Activated CD4-positive, alpha-beta T cell treated with anti-CD3 and anti-CD28 coated beads, Interleukin-2, amount 10 ng/mL, durations not matched to agents 7 days and 5 days (primary cell): ENCODE data around the gene KIAA1614. TPM values are rescaled to one million over a fixed set of nuclear protein-coding genes. Genes with fewer than 3 reads are reported as not detected.

ENCODE experiments used
- CTCF ChIA-PET: fragments of 350-600 bp; sonication (Branson Sonifier 250); formaldehyde crosslinking; loops from one replicate; lab custom pipeline; 2021; ENCODE audit warnings: antibody characterized with exemption; lab: Charles Lee
- POLR2A ChIA-PET: fragments of 350-600 bp; sonication (Branson Sonifier 250); formaldehyde crosslinking; loops from one replicate; lab custom pipeline; 2021; ENCODE audit warnings: antibody characterized with exemption; lab: Charles Lee
- DNase-seq: peaks from one replicate; pipeline ENCODE4 v3.0.0-alpha.2; 2020
- H3K27ac Mint-ChIP-seq: one replicate; pipeline ENCODE4 v1.8.0; 2021; ENCODE audit warnings: mild to moderate bottlenecking, moderate library complexity, mixed read lengths
- H3K27me3 Mint-ChIP-seq: one replicate; pipeline ENCODE4 v1.8.0; 2021; ENCODE audit warnings: mixed read lengths
- H3K36me3 Mint-ChIP-seq: one replicate; pipeline ENCODE4 v1.8.0; 2021; ENCODE audit warnings: low read depth, mixed read lengths
- H3K4me1 Mint-ChIP-seq: one replicate; pipeline ENCODE4 v1.8.0; 2021; ENCODE audit warnings: mixed read lengths
- H3K4me3 Mint-ChIP-seq: one replicate; pipeline ENCODE4 v1.8.0; 2021; ENCODE audit warnings: mild to moderate bottlenecking, moderate library complexity, mixed read lengths
- H3K9me3 Mint-ChIP-seq: one replicate; pipeline ENCODE4 v1.8.0; 2021; ENCODE audit warnings: mixed read lengths
- total RNA-seq, 2 experiments: library from RNA; stranded (reverse); gene quantifications; one replicate each; pipeline ENCODE4 v1.2.3, GENCODE V29; 2021

The KIAA1614 gene
- total RNA-seq, 2 experiments from 2014 or later = 0.22 to 0.33 TPM

DNA sequence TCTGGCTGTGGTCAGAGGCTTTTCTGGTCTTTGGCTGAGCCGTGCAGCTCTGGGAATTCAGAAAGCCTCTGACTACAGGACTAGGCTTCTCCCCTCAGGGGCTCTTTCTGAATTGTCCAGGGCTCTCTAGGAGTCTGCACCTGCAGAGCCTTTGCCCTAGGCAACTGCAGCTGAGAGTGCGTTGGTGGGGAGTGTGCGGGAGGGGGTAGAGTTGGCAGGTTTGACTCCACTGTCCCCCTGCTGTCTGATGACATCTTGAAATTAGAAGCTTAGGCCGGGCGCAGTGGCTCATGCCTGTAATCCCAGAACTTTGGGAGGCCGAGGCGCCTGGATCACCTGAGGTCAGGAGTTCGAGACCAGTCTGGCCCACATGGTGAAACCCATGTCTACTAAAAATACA lies 32.9 kb downstream of the KIAA1614 start:
- no peak for DNase-seq
- ChIA-PET CTCF (interaction anchor here (1.1 to 1.2 kb wide), 2 partner anchors 24 to 59 kb away, joined by 3 read pairs; no protein-coding TSS in a partner anchor), POLR2A (no interaction called here)
- Mint-ChIP-seq H3K4me1 (peaks cover 11% of the 10 kb centered on the region), H3K9me3 (peaks cover 23% of the 10 kb centered on the region), H3K27me3 (no peaks in the 10 kb centered on the region), H3K4me3 (no peak overlapping the region), H3K36me3 (peaks cover 35% of the 10 kb centered on the region), H3K27ac (no peak overlapping the region)

DNA sequence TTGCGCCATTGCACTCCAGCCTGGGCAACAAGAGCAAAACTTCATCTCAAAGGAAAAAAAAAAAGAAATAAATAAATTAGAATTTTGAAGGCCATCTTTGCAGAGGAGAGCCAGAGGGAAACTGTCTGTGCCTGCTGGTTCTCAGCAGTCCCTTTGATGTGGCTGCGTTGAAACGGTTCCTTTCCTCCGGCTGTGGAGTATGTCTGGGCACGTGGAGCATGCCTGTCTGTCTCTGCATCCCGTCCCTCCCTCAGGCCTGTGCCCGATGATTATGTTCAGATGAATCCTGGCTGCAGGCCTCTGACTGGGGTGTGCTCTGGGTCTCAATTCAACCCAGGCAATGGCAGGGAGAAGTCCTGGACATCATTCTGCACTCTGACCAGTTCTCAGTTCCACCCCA lies 33.4 kb downstream of the KIAA1614 start:
- Mint-ChIP-seq H3K36me3 (peaks cover 36% of the 10 kb centered on the region), H3K4me3 (no peak overlapping the region), H3K4me1 (peaks cover 11% of the 10 kb centered on the region), H3K9me3 (peaks cover 23% of the 10 kb centered on the region), H3K27ac (no peak overlapping the region), H3K27me3 (no peaks in the 10 kb centered on the region)
- CTCF ChIA-PET = interaction anchor here (1.2 kb wide), 1 partner anchor 24 kb away, joined by 3 read pairs; no protein-coding TSS in a partner anchor
- POLR2A ChIA-PET = no interaction called here
- no peak for DNase-seq

DNA sequence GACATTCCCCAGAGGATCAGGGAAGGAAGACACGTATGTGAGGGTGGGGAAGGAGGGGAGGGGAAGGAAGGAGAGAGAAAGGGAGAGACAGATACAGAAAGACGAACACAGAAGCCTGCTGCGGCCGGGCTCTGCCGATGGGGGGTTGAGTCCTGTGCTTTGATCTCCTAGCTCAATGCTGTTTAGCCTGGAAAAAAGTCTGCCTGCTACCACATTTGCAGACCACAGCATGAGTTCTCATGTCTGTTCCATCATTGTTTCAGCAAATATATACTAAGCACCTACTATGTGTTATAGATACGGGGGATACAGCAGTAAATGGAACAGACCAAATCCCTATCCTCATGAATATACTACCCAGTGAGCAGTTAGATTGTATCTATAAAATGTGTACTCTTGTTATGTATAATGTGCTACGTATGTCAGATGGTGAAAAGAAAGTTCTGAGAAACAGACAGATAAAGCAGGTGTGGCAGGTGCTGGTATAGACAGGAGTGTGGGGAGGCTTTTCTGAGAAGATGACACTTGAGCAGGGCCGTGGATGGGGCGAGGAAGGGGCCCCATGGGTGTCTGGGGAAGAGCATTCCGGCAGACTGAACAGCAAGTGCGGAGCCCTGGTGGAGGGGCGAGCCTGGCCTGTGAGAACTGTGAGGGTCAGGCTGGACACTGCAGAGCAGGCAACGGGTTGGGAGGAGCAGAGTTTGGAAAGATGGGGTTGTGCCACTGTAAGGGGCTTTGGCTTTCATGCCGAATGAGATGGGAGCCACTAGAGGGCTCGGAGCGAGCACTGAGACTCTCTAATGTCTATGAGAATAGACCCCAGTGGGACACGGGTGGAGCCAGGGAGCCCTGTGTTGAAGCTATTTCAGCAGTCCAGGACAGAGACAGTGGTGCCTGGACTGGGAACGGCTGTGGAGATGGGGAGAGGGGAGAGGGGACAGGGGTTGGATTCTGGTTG lies 34.1 kb downstream of the KIAA1614 start:
- ChIA-PET CTCF (interaction anchor here (0.8 kb wide), 1 partner anchor 9 kb away, joined by 3 read pairs; no protein-coding TSS in a partner anchor), POLR2A (no interaction called here)
- Mint-ChIP-seq H3K27me3 (no peaks in the 10 kb centered on the region), H3K4me1 (peaks cover 11% of the 10 kb centered on the region), H3K4me3 (no peak overlapping the region), H3K27ac (peak overlapping the region; percentile 26), H3K36me3 (peaks cover 36% of the 10 kb centered on the region), H3K9me3 (peaks cover 23% of the 10 kb centered on the region)
- DNase-seq = no peak

DNA sequence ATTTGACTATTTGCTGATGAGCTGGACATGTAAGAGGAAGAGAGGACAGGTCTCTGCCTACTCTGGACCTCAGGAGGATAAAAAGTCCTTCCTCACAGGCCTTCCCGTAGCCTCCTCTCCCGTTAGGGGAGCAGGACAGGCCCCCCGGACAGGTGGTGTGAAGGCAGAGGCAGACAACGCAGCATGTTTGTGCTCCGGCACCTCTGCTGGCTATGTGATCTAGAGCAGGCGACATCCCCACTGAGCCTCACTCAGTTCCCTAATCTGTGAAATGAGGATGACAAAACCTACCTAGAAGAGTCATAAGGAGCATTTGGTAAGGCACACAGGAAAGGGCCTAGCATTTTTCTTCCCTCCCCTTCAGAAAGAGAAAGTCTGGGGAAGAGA lies 34.8 kb downstream of the KIAA1614 start:
- POLR2A ChIA-PET = no interaction called here
- Mint-ChIP-seq H3K4me3 (no peak overlapping the region), H3K27ac (peak overlapping the region; percentile 26), H3K9me3 (peaks cover 23% of the 10 kb centered on the region), H3K27me3 (no peaks in the 10 kb centered on the region), H3K36me3 (peaks cover 36% of the 10 kb centered on the region), H3K4me1 (peaks cover 11% of the 10 kb centered on the region)
- CTCF ChIA-PET = interaction anchor here (0.8 kb wide), 1 partner anchor 9 kb away, joined by 3 read pairs; no protein-coding TSS in a partner anchor
- no peak for DNase-seq

DNA sequence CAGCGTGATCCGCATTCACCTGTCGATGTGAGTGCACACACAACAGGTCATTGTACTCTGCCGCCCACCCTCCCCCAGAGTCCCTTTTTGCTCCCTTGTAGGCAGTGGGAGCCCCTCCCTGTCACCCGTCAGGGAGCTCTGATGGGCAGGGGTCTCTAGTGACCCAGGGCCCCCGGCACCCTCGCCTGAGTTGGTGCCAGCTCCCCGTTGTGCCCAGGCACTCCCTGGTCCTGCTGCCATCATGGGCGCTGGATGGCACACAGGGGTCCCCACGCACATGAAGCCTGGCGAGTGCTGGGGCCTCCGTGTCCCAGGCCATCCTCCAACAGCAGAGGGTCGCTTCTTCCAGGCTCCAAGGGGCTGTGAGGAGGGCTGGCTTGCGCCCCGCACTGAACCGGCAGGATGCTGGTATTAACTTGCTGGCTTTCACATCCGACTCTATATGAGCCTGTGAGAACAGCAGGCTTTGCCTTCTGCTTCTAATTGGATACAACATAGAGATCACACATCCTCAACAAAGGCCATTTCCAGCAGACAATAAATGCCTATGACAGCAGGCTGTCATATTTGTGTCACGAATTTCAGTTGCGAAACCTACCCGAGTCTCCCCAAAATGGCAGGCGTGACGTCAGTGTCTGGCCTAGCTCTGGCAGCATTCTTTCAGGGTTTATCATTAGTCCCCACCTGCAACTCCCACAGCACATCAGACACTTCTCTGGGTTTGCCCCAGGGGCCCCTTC lies 35.4 kb downstream of the KIAA1614 start:
- no peak overlapping the region for H3K4me3 Mint-ChIP-seq
- ChIA-PET POLR2A (no interaction called here), CTCF (interaction anchor here (0.8 kb wide), 1 partner anchor 8 kb away, joined by 3 read pairs; no protein-coding TSS in a partner anchor)
- H3K27me3 Mint-ChIP-seq = no peaks in the 10 kb centered on the region
- H3K4me1 Mint-ChIP-seq = peaks cover 11% of the 10 kb centered on the region
- no peak overlapping the region for H3K27ac Mint-ChIP-seq
- H3K36me3 Mint-ChIP-seq = peaks cover 36% of the 10 kb centered on the region
- DNase-seq = no peak
- H3K9me3 Mint-ChIP-seq = peaks cover 23% of the 10 kb centered on the region

DNA sequence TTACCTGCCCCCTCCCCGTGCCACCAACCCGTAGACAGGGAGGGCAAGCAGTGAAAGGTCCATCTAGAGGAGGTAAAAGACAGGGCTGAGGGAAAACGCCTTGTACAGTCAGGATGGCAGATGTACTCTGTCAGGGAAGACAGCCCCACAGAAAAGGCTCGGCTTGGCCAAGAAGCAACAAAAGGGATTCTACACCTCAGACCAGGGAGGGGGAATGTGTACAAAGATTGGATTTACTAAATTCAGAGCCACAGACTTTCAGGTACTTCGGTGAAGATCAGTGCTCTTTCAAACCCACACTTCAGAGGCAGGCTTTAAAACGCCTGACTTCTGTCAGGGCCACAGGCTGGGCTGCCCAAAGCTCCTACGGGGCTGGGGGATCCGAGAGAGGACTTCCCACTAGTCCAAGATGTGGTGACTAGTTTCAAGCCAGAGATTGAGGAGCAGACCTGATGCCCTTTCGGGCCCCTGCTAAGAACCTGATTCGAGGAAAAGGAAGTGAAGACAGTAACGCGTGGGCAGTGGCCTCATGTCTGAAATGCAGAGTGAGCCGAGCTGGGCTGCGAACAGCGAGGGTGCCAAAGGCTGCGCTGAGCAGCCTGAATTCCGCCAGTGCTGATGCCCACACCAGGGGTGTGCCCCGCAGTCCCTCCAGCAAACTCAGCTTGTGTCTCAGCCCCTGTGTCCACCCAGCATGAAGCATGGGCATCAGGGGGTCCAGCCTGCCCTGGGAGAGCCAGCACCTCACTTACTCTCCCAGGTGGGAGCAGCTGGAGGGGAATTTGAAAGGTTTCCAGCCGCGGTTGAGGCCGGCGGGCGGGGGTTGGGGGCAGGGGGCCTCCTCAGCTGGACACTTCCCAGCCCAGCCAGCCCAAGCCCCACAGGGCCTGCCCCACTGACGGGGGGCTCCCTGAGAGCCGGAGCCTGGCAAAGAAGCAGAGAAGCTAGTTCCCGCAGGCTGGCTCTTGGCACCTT lies 36.2 kb downstream of the KIAA1614 start:
- no peak overlapping the region for H3K4me3 Mint-ChIP-seq
- no peaks in the 10 kb centered on the region for H3K27me3 Mint-ChIP-seq
- H3K27ac Mint-ChIP-seq = no peak overlapping the region
- peaks cover 23% of the 10 kb centered on the region for H3K9me3 Mint-ChIP-seq
- ChIA-PET CTCF (no interaction called here), POLR2A (no interaction called here)
- peaks cover 13% of the 10 kb centered on the region for H3K4me1 Mint-ChIP-seq
- H3K36me3 Mint-ChIP-seq = peaks cover 36% of the 10 kb centered on the region
- DNase-seq = no peak

DNA sequence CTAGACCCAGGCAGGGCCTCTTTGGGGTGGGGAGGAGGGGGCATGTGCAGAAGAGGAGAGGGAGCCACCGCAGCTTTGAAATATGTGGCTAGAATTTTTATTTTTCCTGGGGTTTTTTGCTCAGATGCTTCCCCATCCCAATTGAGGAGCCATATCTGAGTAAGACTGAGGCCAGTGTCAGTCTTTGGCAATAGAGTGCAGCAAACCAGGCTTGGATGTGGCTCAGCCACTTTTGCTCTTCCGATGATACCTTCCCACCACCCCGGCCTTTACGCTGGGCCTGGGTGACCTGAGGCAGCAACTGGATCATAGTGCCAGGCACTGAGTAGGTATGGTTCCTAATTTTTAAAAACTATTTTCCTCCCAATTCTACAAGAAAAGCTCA lies 36.9 kb downstream of the KIAA1614 start:
- Mint-ChIP-seq H3K9me3 (peaks cover 23% of the 10 kb centered on the region), H3K4me1 (peaks cover 17% of the 10 kb centered on the region), H3K27ac (no peak overlapping the region), H3K4me3 (no peak overlapping the region), H3K27me3 (no peaks in the 10 kb centered on the region), H3K36me3 (peaks cover 33% of the 10 kb centered on the region)
- DNase-seq = no peak
- CTCF ChIA-PET = no interaction called here
- POLR2A ChIA-PET = no interaction called here

DNA sequence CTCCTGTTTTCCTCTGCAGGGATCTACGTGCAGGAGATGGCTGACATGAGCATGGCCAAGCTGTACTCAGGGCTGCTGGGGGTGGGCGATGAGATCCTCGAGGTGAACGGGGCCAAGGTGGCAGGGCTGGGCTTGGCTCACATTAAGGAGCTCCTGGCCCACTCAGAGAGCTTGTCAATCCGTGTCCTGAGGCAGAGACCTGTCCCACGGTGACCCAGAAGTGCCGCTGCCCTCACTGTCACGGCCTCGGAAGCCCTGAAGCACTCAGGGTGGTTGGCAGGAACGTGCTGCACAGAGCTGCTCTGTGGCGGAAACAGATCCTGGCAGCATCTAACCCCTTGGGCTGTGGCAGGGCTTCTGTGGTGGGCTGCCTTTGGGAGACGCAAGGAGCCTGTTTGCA lies 37.6 kb downstream of the KIAA1614 start:
- peaks cover 18% of the 10 kb centered on the region for H3K4me1 Mint-ChIP-seq
- H3K27ac Mint-ChIP-seq = no peak overlapping the region
- H3K27me3 Mint-ChIP-seq = no peaks in the 10 kb centered on the region
- CTCF ChIA-PET = interaction anchor here (1.1 kb wide), 1 partner anchor 19 kb away, joined by 3 read pairs; no protein-coding TSS in a partner anchor
- peaks cover 33% of the 10 kb centered on the region for H3K36me3 Mint-ChIP-seq
- H3K4me3 Mint-ChIP-seq = no peak overlapping the region
- POLR2A ChIA-PET = interaction anchor here (0.6 kb wide), 1 partner anchor 69 kb away, joined by 3 read pairs; no protein-coding TSS in a partner anchor
- H3K9me3 Mint-ChIP-seq = peaks cover 23% of the 10 kb centered on the region
- DNase-seq = no peak

DNA sequence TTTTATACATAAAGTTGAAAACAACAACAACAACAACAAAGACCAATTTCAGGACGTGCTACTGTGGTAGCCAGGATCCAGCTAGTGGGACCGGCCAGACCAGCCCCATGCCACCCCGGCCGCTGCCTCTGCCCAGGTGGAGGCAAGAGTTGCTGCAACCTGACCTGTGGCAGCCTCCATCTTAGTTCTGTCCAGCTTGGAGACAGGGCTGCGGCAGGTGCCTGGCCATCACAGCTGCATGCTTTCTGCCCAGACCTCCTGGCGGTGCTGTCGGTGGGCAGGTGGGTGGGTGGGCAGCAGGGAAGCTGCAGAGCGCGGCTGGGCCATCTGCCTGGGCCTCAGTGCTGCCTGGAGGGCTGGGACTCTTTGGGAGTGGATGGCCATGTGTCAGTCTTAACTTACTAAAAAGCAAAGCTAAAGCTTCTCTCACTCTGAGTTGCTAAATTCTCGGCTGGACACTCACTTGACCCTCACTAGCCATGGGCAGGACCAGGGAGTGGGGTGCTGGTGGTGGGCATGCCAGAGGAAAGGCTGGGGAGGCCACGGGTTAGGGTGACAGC lies 38.6 kb downstream of the KIAA1614 start:
- peaks cover 20% of the 10 kb centered on the region for H3K9me3 Mint-ChIP-seq
- no peak for DNase-seq
- no peak overlapping the region for H3K4me3 Mint-ChIP-seq
- ChIA-PET POLR2A (no interaction called here), CTCF (interaction anchor here (0.5 to 1.1 kb wide), 2 partner anchors 20 to 484 kb away, joined by 3 read pairs; no protein-coding TSS in a partner anchor)
- H3K4me1 Mint-ChIP-seq = peaks cover 15% of the 10 kb centered on the region
- H3K27ac Mint-ChIP-seq = no peak overlapping the region
- H3K27me3 Mint-ChIP-seq = no peaks in the 10 kb centered on the region
- peaks cover 27% of the 10 kb centered on the region for H3K36me3 Mint-ChIP-seq

DNA sequence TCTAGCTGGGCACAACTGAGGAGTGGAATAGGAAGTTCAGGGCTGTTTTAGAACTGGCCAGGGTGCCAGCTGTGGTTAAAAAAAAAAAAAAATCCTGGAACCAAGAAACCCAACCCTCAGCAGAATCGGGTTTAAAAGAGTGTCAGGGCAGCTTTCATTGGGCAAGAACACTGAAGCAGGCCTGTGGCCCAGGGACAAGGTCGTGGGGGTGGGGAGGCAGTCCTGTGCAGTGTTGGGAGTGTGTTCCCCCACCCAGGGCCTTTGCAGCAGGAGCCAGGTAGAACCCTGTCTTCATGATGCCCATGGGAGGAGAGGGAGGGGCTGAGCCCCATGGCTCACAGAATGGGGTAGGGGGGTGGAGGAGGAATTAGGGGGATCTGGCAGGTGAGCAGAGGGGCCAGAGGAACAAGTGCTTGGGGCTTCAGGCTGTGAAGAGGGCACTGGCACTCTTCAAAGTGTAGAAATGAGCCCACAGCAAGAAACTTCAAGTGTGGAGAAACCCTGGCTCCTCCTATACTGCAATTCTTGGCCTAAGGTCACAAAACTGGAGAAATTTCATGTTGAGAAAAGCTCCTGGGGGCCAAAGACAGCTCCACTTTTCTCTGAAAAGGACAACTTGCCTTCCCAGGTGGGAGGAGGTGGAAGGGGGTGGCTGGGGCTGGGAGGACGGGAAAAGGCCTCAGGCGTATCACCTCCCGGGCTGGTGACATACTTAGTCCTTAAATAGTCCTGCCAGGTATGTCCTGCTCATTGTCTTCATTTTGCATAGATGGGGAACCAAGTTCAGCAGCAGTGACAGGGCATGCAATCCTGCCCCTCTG lies 39.3 kb downstream of the KIAA1614 start:
- Mint-ChIP-seq H3K36me3 (peaks cover 20% of the 10 kb centered on the region), H3K4me3 (no peak overlapping the region), H3K27ac (no peak overlapping the region), H3K27me3 (no peaks in the 10 kb centered on the region), H3K9me3 (peaks cover 13% of the 10 kb centered on the region), H3K4me1 (peaks cover 8% of the 10 kb centered on the region)
- no peak for DNase-seq
- POLR2A ChIA-PET = no interaction called here
- CTCF ChIA-PET = interaction anchor here (0.5 to 0.6 kb wide), 2 partner anchors 436 to 485 kb away, joined by 3 read pairs; no protein-coding TSS in a partner anchor

DNA sequence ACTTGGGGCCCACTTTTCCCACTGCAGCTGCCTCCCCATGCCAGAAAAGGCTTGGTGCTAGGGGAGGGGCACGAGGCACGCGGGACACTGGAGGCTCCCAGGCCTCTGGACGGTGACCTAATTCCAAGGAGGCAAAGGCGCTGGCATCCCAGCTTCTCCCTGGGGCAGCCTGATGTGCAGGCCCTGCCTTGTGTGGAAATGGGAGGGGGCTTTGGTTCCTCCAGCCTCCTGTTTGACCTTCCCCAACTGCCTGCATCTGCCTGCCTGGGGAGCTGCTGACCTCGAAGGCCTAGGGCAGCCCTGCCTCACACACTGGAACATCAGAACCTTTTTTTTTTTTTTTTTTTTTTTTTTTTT lies 39.9 kb downstream of the KIAA1614 start:
- no peak overlapping the region for H3K27ac Mint-ChIP-seq
- no peak for DNase-seq
- CTCF ChIA-PET = interaction anchor here (0.6 kb wide), 1 partner anchor 437 kb away, joined by 3 read pairs; no protein-coding TSS in a partner anchor
- no peaks in the 10 kb centered on the region for H3K27me3 Mint-ChIP-seq
- POLR2A ChIA-PET = no interaction called here
- H3K4me1 Mint-ChIP-seq = peaks cover 8% of the 10 kb centered on the region
- peaks cover 8% of the 10 kb centered on the region for H3K9me3 Mint-ChIP-seq
- H3K4me3 Mint-ChIP-seq = no peak overlapping the region
- H3K36me3 Mint-ChIP-seq = peaks cover 14% of the 10 kb centered on the region
